Measurements from ENCODE around the gene GPI.
A peak's percentile ranks its signal among the peaks of the same experiment; 100 is the strongest.

The GPI gene

DNA sequence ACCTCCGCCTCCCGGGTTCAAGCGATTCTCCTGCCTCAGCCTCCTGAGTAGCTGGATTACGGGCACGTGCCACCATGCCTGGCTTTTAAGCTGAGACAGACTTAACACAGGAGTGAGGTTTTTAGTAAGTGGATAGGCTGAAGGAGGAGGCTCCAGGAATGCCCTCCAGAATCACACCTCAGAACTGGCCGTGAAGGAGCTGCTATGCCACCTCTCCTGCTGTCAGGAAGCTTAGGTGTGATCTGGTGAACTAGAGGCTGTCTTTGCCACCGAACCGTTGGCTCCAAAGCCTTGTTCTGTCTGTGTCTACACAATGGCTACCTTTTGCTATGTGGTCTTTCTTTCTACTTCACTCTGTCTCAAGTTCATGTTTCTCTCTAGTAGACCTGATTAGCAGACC is 43.4 kb downstream of the GPI start:
- DNase-seq = no peak

- no peak for DNase-seq
Measured at GRCh38 chr19:34409189-34410164, 44.5 kb downstream of the GPI start.

DNA sequence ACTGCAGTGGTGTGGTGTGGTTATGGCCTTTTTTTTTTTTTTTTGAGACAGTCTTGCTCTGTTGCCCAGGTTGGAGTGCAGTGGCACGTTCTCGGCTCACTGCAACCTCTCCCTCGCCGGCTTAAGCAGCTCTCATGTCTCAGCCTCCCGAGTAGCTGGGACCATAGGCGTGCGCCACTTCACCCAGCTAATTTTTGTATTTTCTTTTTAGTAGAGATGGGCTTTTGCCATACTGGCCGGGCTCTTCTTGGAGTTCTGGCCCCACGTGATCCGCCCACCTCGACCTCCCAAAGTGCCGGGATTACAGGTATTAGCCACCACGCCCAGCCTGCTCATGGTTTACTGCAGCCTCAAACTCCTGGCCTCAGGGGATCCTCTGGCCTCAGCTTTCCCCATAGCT is 46.2 kb downstream of the GPI start:
- DNase-seq = no peak

- no peak for DNase-seq
Measured at GRCh38 chr19:34416021-34416545, 51.1 kb downstream of the GPI start.

GRCh38 chr19:34418300-34418699 is 53.3 kb downstream of the GPI start:
- no peak for DNase-seq

- DNase-seq = no peak
Measured at GRCh38 chr19:34426096-34426661, 61.2 kb downstream of the GPI start.

GRCh38 chr19:34428549-34429285 is 63.7 kb downstream of the GPI start:
- DNase-seq = peak; percentile 30

DNA sequence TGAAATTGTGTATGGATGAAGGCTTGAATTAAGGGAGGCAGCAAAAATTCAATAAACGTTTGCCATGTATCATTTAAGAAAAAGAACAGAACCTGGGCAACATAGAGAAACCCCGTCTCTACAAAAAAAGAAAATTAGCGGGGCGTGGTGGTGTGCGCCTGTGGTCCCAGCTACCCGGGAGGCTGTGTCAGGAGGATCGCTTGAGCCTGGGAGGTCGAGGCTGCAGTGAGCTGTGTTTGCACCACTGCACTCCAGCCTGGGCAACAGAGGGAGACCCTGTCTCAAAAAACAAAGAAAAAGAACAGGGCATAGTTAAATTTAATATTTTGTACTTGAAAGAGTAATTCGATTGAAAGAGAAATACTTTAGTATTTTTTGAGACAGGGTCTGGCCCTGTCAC is 64.6 kb downstream of the GPI start:
- DNase-seq = no peak

DNA sequence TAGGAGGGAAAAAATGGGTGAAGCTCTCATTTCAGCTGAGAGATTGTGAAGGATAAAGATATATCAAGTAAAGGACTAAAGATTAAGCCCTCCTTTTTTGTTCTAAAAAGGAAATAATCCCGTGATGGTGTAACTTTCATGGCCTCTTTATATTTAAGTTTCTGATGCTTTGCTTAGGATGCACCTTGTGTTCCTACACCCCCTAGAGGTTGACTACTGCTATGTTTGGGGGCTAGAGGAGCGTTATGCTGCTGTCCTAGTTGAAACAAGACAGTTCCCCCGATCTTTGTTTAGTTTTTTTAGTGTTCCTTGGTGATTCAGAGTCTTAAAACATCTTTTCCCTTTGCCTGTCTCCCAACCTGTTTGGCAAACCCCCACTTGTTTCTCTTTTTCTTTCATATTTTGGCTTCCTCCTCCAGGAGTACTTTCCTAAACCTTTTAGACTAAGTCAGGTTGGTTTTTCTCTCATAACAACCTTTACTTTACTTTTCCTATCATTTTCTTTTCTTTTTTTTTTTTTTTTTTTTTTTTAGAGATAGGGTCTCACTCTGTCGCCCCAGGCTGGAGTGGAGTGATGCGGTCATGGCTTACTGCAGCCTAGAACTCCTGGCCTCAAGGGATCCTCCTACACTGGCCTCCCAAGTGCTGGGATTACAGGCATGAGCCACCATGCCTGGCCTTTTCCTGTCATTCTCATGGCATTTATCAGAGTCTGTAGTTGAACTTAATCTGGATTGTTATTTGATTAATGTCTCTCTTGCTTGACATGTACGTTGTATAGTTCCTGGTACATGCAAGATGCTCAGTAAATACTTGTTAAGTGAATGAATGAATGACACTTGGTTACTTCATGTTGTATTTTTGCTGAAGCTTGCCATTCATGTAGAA is 66.0 kb downstream of the GPI start:
- DNase-seq = peak; percentile 40

GRCh38 chr19:34431681-34432402 is 66.8 kb downstream of the GPI start:
- no peak for DNase-seq

GRCh38 chr19:34432797-34433196 is 67.8 kb downstream of the GPI start:
- no peak for DNase-seq

DNA sequence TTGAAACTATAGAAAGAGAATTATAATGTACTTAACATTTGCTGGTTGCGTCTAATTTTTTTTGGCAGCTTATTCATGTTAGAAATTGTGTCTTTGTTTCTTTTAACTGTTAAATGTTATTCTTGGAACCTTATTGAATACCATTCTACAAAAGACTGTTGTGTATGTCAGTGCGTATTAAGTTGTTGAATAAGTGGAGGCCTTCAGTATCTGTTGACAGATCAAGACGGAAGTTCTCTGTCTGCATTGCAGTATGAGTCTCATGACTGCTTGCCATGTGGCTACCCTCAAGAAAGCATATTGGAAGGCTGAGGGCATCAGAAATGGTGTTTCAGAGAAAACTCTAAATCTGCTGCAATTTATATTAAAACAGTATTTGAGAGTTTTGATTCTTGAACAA is 71.7 kb downstream of the GPI start:
- DNase-seq = no peak

DNA sequence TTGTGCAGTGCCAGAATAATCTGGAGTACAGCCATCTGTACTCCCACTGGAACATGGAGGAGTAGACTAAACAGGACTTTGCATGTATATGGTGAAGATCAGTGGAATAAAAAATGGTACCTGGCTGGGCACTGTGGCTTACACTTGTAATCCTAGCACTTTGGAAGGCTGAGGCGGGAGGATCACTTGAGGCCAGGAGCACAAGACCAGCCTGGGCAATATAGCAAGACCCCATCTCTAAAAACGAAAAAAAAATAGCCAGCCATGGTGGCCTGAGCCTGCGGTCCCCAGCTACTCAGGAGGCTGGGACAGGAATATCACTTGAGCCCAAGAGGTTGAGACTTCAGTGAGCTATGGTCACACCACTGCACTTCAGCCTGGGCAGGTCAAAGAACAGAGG is 83.2 kb downstream of the GPI start:
- no peak for DNase-seq
